Renal cortex interstitium (tissue), 11 donors: ENCODE results near the gene MLLT1. TPM values are rescaled to one million over a fixed set of nuclear protein-coding genes. Genes with fewer than 3 reads are reported as not detected.

ENCODE experiments used
- DNase-seq, 11 donors: peaks; one replicate each; pipeline ENCODE4 v3.0.0-alpha.2; 2013; ENCODE audit warnings: low read depth in 9 of 11, low spot score in 4 of 11; ENCODE audit errors: extremely low read depth in 1 of 11
- polyA plus RNA-seq, 3 donors: library from polyadenylated mRNA; unstranded; fragments of 120-200 nt; gene quantifications; one replicate each; pipeline ENCODE4 v1.2.1, GENCODE V29; 2013; ENCODE audit not compliant: insufficient read length in 3 of 3

MLLT1 gene
- polyA plus RNA-seq, 3 donors = 70.2 to 116 (median 102) TPM

DNA sequence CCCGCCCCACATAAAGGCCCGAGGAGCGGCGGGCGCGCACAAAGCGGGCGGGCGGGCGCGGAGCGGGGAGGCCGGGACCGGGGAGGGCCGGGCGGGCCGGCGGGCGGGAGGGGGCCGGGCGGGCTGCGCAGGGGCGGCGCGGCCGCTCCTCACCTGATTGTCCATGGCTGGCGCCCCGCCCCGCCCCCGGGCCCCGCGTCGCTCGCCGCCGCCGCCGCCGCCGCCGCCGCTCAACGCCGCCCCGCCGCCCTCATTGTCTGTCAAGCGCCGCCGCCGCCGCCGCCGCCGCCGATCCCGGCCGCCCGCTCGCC lies 200 bp downstream of the MLLT1 start:
- DNase-seq = no peak

DNA sequence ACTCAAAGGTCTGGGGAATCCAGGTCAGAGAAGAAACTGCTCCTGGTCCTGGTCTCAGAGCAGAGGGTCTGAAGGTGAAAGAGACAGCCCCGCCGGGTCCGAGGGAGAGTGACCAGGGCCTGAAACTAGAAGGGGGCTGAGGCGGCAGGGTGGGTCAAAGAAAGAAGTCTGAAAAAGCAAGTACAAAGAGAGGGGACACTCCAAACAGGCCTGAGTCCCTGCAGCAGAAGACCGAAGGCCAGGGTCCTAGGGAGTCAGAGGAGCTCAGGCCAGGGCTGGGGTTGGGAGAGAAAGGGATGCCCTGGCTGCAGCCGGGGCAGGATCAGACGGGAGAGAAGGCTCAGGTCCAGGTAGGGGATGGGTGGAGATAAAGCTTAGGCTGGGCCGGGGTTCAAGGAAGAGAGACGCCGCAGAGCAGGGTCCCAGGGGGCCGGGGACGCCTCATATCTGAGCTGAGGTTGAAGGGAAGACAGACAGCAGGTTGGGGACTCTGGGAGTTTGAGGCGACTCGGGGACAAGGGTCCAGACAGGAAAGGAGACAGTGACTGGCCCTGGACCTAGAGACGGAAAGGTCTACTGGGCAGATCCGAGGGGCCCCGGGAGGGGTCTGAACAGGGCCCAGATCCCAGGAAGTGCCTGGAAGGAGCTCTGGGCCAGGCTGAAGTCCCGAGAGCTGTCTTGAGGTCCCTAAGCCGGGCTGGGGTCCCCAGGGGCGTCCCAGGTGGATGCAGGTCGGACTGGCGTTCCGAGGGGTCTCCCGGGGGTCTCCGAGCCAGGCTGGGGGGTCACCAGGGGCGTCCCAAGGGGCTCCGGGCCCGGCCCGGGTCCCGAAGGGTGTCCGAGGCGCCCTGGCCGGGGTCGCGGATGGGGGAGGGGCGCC lies 795 bp downstream of the MLLT1 start:
- no peak for DNase-seq

DNA sequence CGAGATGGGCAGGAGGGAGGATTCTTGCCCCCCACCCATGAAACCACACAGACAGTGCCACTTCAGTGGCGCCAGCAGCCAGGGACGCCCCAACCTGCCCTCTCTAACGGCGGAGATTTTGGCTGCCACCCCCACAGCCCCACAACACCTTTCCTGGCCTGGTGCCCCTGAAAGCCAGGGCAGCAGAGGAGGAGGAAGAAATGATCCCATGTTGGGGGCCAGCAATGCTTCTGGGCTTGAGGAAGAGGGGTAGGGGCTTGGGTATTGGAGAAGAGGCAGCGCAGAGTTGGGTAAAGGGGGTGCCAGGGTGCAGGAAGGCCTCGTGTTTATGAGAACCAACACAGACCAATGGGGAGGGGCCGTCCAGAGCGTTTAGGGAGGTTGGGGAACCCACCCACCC lies 1.7 kb downstream of the MLLT1 start:
- DNase-seq = no peak

DNA sequence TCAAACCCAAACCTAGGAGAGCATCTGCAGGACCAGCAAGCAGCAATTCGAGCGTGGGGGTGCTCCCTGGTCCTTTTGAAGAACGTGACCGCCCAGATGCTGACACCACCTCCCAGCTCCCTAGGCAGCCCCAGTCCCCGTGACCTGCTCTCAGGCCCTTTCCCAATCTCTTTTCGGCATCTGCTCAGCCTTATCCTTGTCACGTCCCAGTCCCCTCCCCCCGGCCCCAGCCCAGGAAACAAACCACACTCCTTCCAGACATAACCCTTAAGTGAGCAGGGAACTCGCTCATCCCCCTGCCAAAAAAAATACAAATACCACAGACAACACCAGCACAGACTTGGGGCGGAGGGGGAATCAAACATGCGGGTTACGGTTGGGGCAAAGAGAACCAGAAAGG lies 3.3 kb downstream of the MLLT1 start:
- no peak for DNase-seq

DNA sequence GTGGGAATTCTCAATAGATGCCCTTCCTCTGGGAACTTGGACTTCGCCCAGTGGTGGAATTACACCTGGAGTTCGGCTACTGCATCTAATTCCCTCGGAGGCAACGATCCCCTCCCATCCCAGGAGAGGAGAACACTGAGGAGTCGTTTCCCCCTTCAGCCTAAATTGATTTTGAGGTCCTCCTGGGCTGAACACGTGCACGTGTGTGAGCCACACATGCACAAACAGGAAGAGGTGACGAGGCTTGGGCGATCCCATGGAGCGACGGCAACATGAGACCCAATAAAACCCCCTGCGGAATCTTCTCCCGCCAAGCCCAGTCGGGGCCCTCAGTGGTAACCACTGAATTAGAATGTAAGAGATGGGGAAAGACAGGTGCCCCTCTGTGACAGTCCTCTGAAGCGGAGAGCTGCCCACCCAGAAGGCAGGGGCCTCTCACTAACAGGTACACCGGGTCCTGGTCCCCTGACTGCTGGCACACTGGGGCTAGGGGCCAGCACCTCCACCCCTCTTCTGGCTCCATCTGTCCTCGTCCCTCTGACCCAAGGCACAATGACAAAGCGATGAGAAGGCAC lies 4.5 kb downstream of the MLLT1 start:
- DNase-seq = no peak

DNA sequence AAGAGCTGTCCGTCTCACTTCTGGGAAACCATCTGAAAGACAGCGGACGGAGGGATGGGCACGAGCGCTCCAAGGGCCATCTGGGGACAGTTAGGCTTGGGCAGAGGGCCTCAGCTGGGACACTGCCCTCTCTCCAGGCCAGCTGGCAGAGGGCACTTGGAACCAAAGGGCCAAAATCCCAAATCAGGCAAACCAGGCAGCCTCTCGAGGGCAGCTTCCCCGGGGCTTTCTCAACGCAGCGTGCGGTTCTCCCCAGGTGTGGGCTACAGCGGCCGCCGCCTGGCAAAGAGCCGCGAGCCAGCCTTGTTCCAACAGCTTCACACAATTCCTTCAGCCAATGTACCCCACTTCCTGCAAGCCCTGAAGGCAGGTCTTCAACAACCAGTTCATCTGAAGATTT lies 5.0 kb downstream of the MLLT1 start:
- DNase-seq = no peak

DNA sequence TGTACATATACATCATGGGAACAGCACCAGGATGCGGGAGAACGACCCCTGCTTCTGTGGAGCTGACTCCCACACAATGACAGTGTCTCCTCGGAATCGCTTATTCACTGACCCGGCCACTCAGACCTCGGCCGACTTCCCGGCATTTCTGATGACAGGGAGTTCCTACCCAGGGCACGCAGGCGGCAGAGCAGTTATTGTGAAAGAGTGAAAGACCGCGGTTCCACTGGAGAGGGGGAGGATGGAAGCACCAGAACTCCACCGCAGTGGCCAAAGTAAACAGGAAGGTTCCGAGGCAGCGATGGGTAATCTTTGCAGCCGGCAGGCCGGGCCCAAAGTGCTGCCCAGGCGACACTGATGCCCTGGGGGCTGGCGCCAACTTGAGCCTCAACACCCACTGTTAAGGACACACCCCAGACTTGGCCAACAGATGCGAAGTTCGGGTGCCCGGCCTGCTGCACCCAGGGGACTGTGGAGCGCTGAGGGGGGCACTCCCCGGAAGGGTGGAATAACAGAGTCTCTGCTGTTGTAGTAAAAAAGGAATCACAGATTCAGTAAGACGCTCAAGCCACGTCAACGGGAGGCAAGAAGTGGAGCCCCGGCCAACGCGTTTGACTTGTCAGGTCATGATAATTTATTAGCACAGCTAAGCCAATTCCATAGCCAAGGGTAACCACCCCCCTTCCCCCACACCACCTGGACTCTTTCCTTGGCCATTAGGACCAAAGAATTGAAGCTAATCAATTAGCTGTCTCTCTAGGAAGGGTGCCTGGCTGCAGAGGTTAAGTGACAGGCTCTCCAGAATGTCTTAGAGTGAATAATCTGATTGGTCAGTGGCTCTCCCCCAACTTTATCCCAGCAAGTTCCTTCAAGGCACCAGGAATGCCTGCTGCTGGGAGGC lies 5.8 kb downstream of the MLLT1 start:
- no peak for DNase-seq

DNA sequence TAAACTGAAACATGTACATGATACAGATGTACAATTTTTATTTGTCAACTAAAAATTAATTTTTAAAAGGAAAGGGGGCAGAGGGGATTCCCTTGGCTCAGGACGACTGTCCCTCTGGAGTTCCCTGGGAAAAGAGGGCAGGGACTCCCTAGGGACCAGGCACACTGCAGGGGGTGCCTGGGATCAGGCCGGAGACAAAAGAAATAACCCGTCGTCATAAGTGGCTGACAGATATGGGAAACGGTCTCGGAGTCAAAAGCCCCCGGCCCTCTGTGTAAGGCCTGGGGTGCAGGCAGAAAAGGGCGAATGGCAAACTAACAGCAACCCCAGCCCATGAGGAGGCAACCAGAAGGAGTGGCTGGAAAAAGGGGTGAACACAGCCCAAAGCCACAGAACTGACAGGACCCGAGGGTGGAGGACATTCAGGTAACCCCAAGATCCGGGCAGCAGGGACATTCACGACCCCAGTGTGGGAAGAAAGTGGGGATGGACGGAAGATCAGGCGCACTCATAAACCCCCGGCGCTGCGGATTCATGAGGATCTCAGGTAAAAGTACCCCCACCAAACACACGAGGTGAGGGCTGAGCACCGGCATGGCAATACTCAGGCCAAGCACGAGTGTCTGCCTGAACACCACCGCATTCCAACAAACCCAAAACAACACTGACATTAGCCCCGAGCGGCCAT lies 6.7 kb downstream of the MLLT1 start:
- DNase-seq = no peak

DNA sequence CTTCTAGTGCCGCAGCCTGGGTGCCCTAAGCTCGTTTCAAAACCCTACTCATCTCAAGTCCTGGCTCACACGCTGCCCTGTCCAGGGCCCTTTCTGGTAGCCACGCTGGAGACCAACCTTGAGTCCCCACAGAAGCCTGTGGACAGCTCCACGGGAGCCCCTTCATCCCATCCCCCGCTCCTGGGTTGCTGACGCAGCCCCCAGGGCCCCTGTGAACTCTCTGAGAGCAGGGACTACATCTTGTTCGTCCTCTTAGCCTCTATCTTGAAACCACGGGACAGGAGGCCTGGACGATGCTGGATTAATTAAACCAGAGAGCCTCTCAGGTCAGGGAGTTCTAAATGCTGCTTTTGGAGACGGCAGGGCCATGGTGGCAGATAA lies 7.4 kb downstream of the MLLT1 start:
- no peak for DNase-seq

DNA sequence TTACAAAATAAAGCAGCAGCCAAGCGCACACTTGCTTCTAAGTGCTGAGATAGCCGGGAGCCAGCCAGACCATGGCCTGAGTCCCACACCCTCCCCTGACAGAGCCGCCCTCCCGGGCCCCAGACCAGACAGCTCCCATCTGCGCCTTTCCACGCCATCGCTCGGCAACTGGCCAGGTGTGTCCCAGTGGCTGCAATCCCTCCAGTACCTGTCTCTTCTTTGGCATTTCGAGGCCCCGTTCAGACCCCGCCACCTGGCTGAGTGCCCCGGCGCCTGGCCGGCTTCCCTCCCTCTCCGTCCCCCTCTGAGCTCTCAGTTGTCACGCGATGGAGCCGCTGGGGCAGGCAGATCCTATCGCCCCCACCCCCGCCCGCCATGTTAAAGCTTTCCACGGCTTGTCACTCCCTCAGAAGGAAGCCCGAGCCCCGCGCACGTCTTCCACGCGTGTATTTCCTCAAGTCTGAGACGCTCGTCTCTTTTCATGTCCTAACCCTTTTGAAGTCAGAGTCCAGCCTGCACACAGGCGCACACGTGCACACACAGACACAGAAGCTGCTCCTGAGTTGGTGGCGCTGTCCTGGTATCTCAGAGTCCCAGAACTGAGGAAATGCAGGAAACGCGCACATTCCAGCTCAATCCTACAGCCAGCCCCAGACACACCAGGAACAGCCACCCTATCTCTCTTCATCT lies 7.9 kb downstream of the MLLT1 start:
- no peak for DNase-seq

DNA sequence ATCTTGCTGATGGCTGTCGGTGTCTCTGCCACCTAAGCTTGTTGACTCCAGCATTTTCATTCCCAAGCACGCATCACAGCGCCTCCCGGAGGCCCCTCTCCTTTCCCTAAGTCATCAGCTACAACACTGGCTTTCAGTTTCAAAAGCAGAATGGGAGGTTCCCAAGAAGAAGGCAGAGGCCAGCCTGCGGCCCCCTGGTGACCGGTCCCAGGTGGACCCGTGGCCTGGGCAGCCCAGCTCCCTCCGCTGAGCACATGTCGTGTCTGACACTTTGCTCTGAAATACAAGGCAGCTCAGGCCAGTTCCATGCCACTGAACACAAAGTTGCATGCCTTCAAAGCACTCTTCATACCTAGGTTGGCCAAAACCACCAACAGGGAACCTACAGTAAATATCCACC lies 8.5 kb downstream of the MLLT1 start:
- no peak for DNase-seq

DNA sequence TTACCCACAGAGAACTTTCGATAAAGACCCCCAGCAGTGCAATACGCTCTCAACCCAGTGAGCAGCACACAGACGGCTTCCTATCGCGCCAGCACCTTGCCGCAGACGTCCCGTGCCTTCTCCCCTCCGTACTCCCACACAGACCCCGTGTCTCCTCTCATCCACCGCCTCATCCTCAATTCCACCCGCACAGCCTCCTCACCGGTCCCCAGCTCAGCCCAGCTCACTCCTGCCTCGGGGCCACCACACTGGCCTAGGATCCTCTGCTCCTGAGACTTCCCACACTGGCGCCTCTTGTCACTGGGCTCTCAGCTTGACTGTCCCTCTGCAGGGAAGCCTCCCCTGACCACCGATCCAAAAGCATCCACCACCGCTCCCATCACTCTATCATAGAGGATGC lies 9.0 kb downstream of the MLLT1 start:
- no peak for DNase-seq

DNA sequence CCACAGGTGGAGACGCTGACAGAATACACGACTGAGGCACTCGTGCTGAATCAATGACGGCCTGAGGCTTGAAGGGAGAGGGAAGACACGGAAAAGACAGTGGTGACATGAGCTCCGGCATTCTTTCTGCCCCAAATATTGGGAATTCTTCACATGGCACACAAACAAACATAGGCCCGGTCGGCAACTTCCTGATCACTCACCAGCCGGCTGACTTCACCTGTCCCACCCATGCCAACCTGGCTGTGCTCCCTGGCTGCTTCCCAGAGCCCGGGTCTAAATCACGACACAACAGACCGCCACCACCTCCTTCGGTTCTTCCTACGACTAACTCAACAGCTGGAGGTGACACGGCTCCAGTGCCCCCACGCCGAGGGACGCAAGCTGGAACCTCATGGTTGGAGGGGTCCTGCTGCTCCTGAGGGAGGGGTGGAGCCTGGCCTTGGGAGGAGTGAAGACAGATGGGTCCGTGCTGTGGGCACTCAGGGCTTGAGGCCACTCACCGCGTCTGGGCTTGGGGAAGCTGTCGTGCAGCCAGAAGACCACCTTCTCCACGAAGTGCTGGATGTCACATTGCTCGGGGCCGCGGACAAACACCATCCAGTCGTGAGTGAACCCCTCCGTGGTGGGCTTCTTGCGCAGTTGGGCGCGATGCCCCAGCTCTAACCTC lies 9.6 kb downstream of the MLLT1 start:
- DNase-seq = no peak

DNA sequence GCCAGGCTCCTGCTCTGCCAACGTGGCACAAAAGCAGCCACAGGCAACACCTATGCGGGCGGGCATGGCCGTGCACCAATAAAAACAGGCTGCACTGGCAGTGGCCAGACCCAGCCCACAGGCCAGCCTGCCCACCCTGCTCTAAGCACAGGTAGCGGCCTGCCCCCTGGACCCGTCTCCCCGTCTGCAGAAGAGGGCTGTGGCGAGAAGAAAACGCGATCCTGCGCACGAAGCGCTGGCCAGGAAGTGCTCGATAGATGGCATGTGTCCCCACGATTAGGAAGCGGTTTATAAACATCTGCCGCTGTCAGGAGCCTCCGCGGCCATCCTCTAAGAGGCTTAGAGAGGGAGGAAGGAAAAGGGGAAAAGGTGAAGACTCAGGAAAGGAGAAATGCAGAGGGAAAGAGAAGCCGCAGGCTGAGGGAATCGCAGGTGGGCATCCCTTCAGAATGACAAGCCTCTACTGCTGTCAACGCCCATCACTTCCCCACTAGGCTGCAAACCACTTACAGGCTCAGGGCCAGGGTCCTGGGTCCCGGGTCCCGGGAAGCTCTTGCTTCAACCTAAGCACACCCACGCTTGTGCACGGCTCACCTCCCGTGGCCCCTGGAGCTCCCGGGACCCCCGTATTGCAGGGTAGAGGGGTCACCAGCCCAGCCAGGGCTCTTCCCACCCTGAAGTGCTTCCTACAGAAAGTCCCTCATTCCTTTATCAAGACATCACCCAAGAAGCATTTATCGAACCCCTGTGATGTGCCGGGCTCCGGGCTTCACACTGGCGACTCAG lies 10.5 kb downstream of the MLLT1 start:
- no peak for DNase-seq

DNA sequence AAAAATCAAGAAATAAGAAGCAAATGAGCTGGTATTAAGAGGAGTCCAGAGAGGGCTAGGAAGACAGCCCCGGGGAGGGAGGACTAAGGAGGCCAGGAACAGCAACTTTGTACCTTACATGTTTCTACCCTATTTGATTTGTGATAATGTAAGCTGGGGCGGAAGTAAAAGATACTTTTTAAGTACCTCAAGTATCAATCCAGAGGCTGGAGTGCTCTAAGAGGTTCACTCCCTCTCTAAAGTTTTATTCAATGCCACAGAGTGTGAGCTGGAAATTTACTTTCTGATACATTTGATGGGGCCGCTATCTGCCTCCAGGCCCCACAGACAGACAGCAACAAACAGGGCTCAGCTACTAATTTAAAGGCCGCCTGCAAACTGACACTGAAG lies 11.4 kb downstream of the MLLT1 start:
- DNase-seq = no peak

DNA sequence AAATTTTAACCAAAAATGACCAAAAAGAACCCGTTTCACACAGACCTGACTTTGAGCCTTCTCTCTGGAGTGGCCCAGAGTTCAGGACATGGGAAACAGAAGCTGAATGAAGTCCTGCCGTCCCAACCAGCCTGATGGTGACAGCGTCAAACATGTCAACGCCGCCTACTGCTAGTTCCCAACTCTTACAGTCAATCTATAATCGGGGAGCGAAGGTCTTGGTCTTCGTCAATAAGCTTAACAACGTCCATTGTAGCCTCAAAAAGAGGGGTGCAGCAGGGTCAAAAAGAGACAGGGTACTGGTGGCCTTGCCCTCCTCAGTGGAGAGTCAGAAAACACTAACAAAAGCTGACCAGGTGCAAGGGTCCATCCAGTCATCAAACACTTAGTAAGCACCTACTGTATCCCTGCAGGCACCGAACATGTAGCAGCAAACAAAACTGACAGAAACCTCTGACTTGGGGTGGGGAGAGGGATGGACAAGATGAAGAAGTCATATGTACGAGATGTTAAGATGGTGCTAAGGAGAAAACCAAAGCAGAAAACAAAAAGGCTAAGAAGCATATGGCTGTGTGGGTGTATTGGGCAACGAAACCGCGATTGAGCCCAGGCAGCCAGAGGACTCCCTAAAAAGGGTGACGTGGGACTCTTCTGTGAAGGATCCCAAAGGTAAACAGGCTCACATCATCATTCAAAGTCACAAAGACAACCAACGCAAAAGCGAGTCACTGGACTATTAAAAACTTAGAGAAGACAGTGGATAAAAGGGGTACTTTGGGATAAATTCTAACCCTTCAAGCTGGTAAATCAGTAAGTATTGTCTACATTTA lies 12.0 kb downstream of the MLLT1 start:
- DNase-seq = no peak

DNA sequence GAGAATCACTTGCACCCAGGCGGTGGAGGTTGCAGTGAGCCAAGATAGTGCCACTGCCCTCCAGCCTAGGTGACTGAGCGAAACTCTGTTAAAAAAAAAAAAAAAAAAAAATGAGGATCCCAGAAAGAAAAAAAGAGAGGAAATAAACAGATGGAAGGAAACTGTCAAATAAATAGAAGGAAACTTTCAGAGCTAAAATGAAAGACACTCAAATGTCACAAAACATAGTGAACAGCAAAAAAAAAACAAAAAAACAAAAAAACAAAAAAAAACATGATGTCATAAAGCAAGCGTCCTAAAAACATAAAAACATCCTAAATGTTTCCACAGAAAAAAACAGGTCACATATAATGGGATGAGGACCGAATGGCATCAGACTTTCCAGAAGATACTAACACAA lies 15.0 kb downstream of the MLLT1 start:
- no peak for DNase-seq
